GM12801 (cell line): ENCODE measurements around the gene CCDC186.

ENCODE experiments used
- CTCF ChIP-seq: IDR thresholded peaks from one replicate; pipeline ENCODE4 v1.5.1; 2011; ENCODE audit warnings: control low read depth; ENCODE audit not compliant: insufficient read length; ENCODE audit errors: extremely low read depth

The CCDC186 gene

GRCh38 chr10:114173921-114174694 is at the start of gene CCDC186:
TSS of gene CCDC186 (minus strand) at chr10:114174203. CDS start at chr10:114163268, 10,935 bp downstream.
- no peak for TF ChIP-seq CTCF

GRCh38 chr10:114223066-114223465 is 49.1 kb upstream of the CCDC186 start:
- no peak for TF ChIP-seq CTCF

GRCh38 chr10:114221235-114221634 is 47.2 kb upstream of the CCDC186 start:
- TF ChIP-seq CTCF, result no peak

- TF ChIP-seq CTCF, result no peak
Observed at GRCh38 chr10:114220281-114220680, 46.3 kb upstream of the CCDC186 start.

- TF ChIP-seq CTCF, result no peak
Observed at GRCh38 chr10:114215033-114215432, 41.0 kb upstream of the CCDC186 start.

- no peak for TF ChIP-seq CTCF
Observed at GRCh38 chr10:114212153-114212552, 38.1 kb upstream of the CCDC186 start.

GRCh38 chr10:114208351-114208750 is 34.3 kb upstream of the CCDC186 start:
- no peak for TF ChIP-seq CTCF
